SK-N-SH treated with all-trans-retinoic acid at 6 μM for 48 hours (cell line): ENCODE results near the gene OSBPL3.

Source experiments
- ARNTL ChIP-seq: fragments of 450-650 bp; formaldehyde crosslinking; IDR thresholded peaks from 2 replicates; pipeline ENCODE4 v1.5.0; 2020; ENCODE audit warnings: low read depth, mild to moderate bottlenecking, moderate library complexity, borderline replicate concordance
- BACH2 ChIP-seq: fragments of 250-450 bp; sonication (Bioruptor Pico); IDR thresholded peaks from 2 replicates; pipeline ENCODE4 v1.9.0; 2021; ENCODE audit warnings: mild to moderate bottlenecking, borderline replicate concordance
- CSDC2 ChIP-seq: fragments of 250-450 bp; sonication (Bioruptor Pico); IDR thresholded peaks from 2 replicates; pipeline ENCODE4 v1.5.0; 2020; ENCODE audit warnings: mild to moderate bottlenecking, moderate library complexity
- CSRNP3 ChIP-seq: fragments of 250-450 bp; sonication (Bioruptor Pico); IDR thresholded peaks from 2 replicates; pipeline ENCODE4 v1.5.1; 2021; ENCODE audit warnings: mild to moderate bottlenecking, moderate library complexity
- POU6F1 ChIP-seq: fragments of 250-450 bp; sonication (Bioruptor Pico); IDR thresholded peaks from 2 replicates; pipeline ENCODE4 v1.8.0; 2021; ENCODE audit warnings: low read depth, mild to moderate bottlenecking, moderate library complexity, borderline replicate concordance
- SNAI2 ChIP-seq: fragments of 250-450 bp; sonication (Bioruptor Pico); IDR thresholded peaks from 2 replicates; pipeline ENCODE4 v1.5.0; 2020; ENCODE audit warnings: mild to moderate bottlenecking, moderate library complexity
- TCF4 ChIP-seq: fragments of 250-450 bp; sonication (Bioruptor Pico); IDR thresholded peaks from 2 replicates; pipeline ENCODE4 v1.8.0; 2021; ENCODE audit warnings: mild to moderate bottlenecking, moderate library complexity, borderline replicate concordance
- ZC3H10 ChIP-seq: fragments of 250-450 bp; sonication (Bioruptor Pico); IDR thresholded peaks from 2 replicates; pipeline ENCODE4 v1.5.1; 2021; ENCODE audit warnings: mild to moderate bottlenecking, moderate library complexity
- ZFP30 ChIP-seq: fragments of 450-650 bp; formaldehyde crosslinking; IDR thresholded peaks from 2 replicates; pipeline ENCODE4 v1.5.0; 2022; ENCODE audit warnings: mild to moderate bottlenecking, moderate library complexity
- TF ChIP-seq, protein P1 (sequence below): fragments of 250-450 bp; sonication (Bioruptor Pico); IDR thresholded peaks from 2 replicates; pipeline ENCODE4 v1.8.0; 2020; ENCODE audit warnings: mild to moderate bottlenecking, moderate library complexity, borderline replicate concordance

- TF ChIP-seq, protein P1, sequence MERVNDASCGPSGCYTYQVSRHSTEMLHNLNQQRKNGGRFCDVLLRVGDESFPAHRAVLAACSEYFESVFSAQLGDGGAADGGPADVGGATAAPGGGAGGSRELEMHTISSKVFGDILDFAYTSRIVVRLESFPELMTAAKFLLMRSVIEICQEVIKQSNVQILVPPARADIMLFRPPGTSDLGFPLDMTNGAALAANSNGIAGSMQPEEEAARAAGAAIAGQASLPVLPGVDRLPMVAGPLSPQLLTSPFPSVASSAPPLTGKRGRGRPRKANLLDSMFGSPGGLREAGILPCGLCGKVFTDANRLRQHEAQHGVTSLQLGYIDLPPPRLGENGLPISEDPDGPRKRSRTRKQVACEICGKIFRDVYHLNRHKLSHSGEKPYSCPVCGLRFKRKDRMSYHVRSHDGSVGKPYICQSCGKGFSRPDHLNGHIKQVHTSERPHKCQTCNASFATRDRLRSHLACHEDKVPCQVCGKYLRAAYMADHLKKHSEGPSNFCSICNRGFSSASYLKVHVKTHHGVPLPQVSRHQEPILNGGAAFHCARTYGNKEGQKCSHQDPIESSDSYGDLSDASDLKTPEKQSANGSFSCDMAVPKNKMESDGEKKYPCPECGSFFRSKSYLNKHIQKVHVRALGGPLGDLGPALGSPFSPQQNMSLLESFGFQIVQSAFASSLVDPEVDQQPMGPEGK (CRISPR knock-in tag), result no peak
- no peak for TF ChIP-seq TCF4 (CRISPR knock-in tag)
- no peak for TF ChIP-seq BACH2 (CRISPR knock-in tag)
- no peak for TF ChIP-seq SNAI2 (CRISPR knock-in tag)
- TF ChIP-seq CSDC2, result no peak
- TF ChIP-seq ZFP30, result no peak
- no peak for TF ChIP-seq ARNTL
- no peak for TF ChIP-seq ZC3H10
- TF ChIP-seq CSRNP3 (CRISPR knock-in tag), result no peak
- no peak for TF ChIP-seq POU6F1 (CRISPR knock-in tag)
Measured at GRCh38 chr7:24751484-24751883, 228.5 kb downstream of the OSBPL3 start.
